K562 (cell line): ENCODE results near the gene C17orf78. TPM values are rescaled to one million over a fixed set of nuclear protein-coding genes. Genes with fewer than 3 reads are reported as not detected.

Experiments used
- ATF6 ChIP-seq: sonication (generic); formaldehyde crosslinking; IDR thresholded peaks from 2 replicates; pipeline ENCODE4 v1.4.0; 2020; ENCODE audit warnings: mild to moderate bottlenecking, missing genetic modification reagents
- CBX5 ChIP-seq: IDR thresholded peaks from 2 replicates; pipeline ENCODE4 v1.6.1; 2014; ENCODE audit warnings: low read depth, borderline replicate concordance
- ERF ChIP-seq: fragments of 450-650 bp; formaldehyde crosslinking; IDR thresholded peaks from 2 replicates; pipeline ENCODE4 v1.4.0; 2020; ENCODE audit warnings: mild to moderate bottlenecking, mixed read lengths
- KLF16 ChIP-seq: IDR thresholded peaks from 2 replicates; pipeline ENCODE4 v1.6.1; 2016; ENCODE audit warnings: antibody characterized with exemption
- NBN ChIP-seq: fragments of 450-650 bp; IDR thresholded peaks from 2 replicates; pipeline ENCODE4 v1.6.1; 2016; ENCODE audit warnings: low read depth, mild to moderate bottlenecking
- NCOR1 ChIP-seq: fragments of 450-650 bp; IDR thresholded peaks from 2 replicates; pipeline ENCODE4 v1.6.1; 2016; ENCODE audit warnings: mild to moderate bottlenecking, moderate library complexity
- POLR3G ChIP-seq: IDR thresholded peaks from 2 replicates; pipeline ENCODE4 v1.6.1; 2011; ENCODE audit not compliant: insufficient read length, insufficient replicate concordance; ENCODE audit errors: extremely low read depth
- RAD21 ChIP-seq, 2 experiments: fragments of 250-450 bp in 1 of 2; fragments of 450-650 bp in 1 of 2; sonication (Bioruptor Pico) in 1 of 2; formaldehyde crosslinking in 1 of 2; IDR thresholded peaks in 1 of 2; conservative IDR thresholded peaks in 1 of 2; 2 replicates each; pipeline versions ENCODE4 v1.4.0 to v1.8.0; 2020 to 2022; ENCODE audit warnings: mild to moderate bottlenecking in 2 of 2, moderate library complexity in 1 of 2
- RNF2 ChIP-seq: sonication (generic); IDR thresholded peaks from 2 replicates; pipeline ENCODE4 v1.6.1; 2016
- SRF ChIP-seq, 2 experiments: fragments of 250-450, 450-650 bp in 1 of 2; sonication (Bioruptor Pico) in 1 of 2; sonication (generic) in 1 of 2; formaldehyde crosslinking; IDR thresholded peaks; 2 replicates each; pipeline versions ENCODE4 v1.5.0 to v1.5.1; 2020 to 2022; ENCODE audit warnings: mild to moderate bottlenecking in 1 of 2, missing genetic modification reagents in 1 of 2
- STAG1 ChIP-seq: sonication (generic); formaldehyde crosslinking; IDR thresholded peaks from 2 replicates; pipeline ENCODE4 v1.5.0; 2020; ENCODE audit warnings: missing genetic modification reagents, borderline replicate concordance
- U2AF2 ChIP-seq: fragments of 200-400 bp; formaldehyde crosslinking; optimal IDR thresholded peaks from 2 replicates; pipeline ENCODE3; 2017; ENCODE audit warnings: low read depth, mild to moderate bottlenecking, low read length
- XRCC5 ChIP-seq: fragments of 200-400 bp; formaldehyde crosslinking; IDR thresholded peaks from 2 replicates; pipeline ENCODE4 v1.6.1; 2017; ENCODE audit warnings: low read depth, mild to moderate bottlenecking, low read length
- ZNF282 ChIP-seq: sonication (generic); formaldehyde crosslinking; IDR thresholded peaks from 2 replicates; pipeline ENCODE4 v1.8.1; 2023; ENCODE audit warnings: missing genetic modification reagents
- ZNF384 ChIP-seq: IDR thresholded peaks from 2 replicates; pipeline ENCODE4 v1.6.1; 2012; ENCODE audit warnings: low read depth, low read length, improper control_type of control experiment
- polyA plus RNA-seq, 8 experiments: library from polyadenylated mRNA; depleted of rRNA in 4 of 8; stranded (reverse) in 5 of 8; unstranded in 3 of 8; fragments of >200 nt; fragmentation: Nextera tagmentation in 2 of 8; fragmentation: Illumina TruSeq in 1 of 8; extraction: Ambion mirVana in 2 of 8; extraction: Trizol in 1 of 8; gene quantifications; 2 replicates each; pipeline versions ENCODE4 v1.2.1 to v1.2.3, GENCODE V29; 2011 to 2014; ENCODE audit warnings: inconsistent platforms in 1 of 8, missing spikeins in 1 of 8
- total RNA-seq, 7 experiments: library from RNA; depleted of rRNA in 6 of 7; stranded (reverse); fragments of >200 nt in 6 of 7; fragmentation: Illumina TruSeq in 2 of 7; extraction: Trizol in 2 of 7; gene quantifications; 2 replicates each; pipeline versions ENCODE4 v1.2.1 to v1.2.3, GENCODE V29; 2011 to 2021; ENCODE audit warnings: low replicate concordance in 1 of 7
- TF ChIP-seq, protein P1 (sequence below): sonication (generic); formaldehyde crosslinking; IDR thresholded peaks from 2 replicates; pipeline ENCODE4 v1.8.1; 2022; ENCODE audit warnings: missing genetic modification reagents

The C17orf78 gene
- total and polyA plus RNA-seq, 9 of the 15 experiments (the other 6 are each of a cell fraction or from before 2014, with no cell fraction given): not detected

GRCh38 chr17:37373530-37374159, 2.1 kb upstream of the C17orf78 start (continued):
- TF ChIP-seq KLF16 (peak; percentile 66; the same call in 1 of the 2 replicates), SRF (CRISPR knock-in tag; IDR thresholded peaks at IDR 0.05) (no peak), POLR3G (no peak), ZNF282 (CRISPR knock-in tag) (no peak), ERF (CRISPR knock-in tag) (no peak), STAG1 (CRISPR knock-in tag) (peak; percentile 87; the same call in 1 of the 2 replicates), ATF6 (CRISPR knock-in tag) (no peak), XRCC5 (peak; percentile 66; the same call in 1 of the 2 replicates), NCOR1 (no peak), RAD21 (CRISPR knock-in tag; conservative IDR thresholded peaks at IDR 0.05 in 1 of 2, IDR thresholded peaks at IDR 0.05 in 1 of 2) (peak; percentile 93 to 99), ZNF384 (peak; percentile 16; the same call in 1 of the 2 replicates), RNF2 (no peak), CBX5 (no peak), NBN (no peak), U2AF2 (no peak)
- TF ChIP-seq, protein P1, sequence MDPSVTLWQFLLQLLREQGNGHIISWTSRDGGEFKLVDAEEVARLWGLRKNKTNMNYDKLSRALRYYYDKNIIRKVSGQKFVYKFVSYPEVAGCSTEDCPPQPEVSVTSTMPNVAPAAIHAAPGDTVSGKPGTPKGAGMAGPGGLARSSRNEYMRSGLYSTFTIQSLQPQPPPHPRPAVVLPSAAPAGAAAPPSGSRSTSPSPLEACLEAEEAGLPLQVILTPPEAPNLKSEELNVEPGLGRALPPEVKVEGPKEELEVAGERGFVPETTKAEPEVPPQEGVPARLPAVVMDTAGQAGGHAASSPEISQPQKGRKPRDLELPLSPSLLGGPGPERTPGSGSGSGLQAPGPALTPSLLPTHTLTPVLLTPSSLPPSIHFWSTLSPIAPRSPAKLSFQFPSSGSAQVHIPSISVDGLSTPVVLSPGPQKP: no peak
